ENCODE results near the gene FAM83F.
"Not testable (repeated sequence)": the region's sequence is repeated elsewhere in the genome, so short reads cannot be mapped to it uniquely, and the experiment has no call there.

Gene FAM83F

GRCh38 chr22:39965748-39966147 lies 29.0 kb upstream of the FAM83F start:
- no peak for DNase-seq (ENCODE audit: low spot score)

- no peak for DNase-seq (ENCODE audit: low spot score)
Observed at GRCh38 chr22:39966470-39966869, 28.3 kb upstream of the FAM83F start.

GRCh38 chr22:39967103-39967829 lies 27.5 kb upstream of the FAM83F start:
- no peak for DNase-seq (ENCODE audit: low spot score)

GRCh38 chr22:39967996-39968972 lies 26.5 kb upstream of the FAM83F start:
- DNase-seq (ENCODE audit: low spot score) = peak; percentile 71

GRCh38 chr22:39970742-39971141 lies 24.0 kb upstream of the FAM83F start:
- no peak for DNase-seq (ENCODE audit: low spot score)

- no peak for DNase-seq (ENCODE audit: low spot score)
Observed at GRCh38 chr22:39972641-39973040, 22.1 kb upstream of the FAM83F start.

GRCh38 chr22:39973656-39974055 lies 21.1 kb upstream of the FAM83F start:
- no peak for DNase-seq (ENCODE audit: low spot score)

- no peak for DNase-seq (ENCODE audit: low spot score)
Observed at GRCh38 chr22:39974065-39974464, 20.7 kb upstream of the FAM83F start.

- DNase-seq (ENCODE audit: low spot score) = no peak
Observed at GRCh38 chr22:39979048-39979447, 15.7 kb upstream of the FAM83F start.

- DNase-seq (ENCODE audit: low spot score) = no peak
Observed at GRCh38 chr22:39979458-39979857, 15.3 kb upstream of the FAM83F start.

- DNase-seq (ENCODE audit: low spot score) = no peak
Observed at GRCh38 chr22:39980596-39980995, 14.2 kb upstream of the FAM83F start.

- no peak for DNase-seq (ENCODE audit: low spot score)
Observed at GRCh38 chr22:39983346-39983745, 11.4 kb upstream of the FAM83F start.

GRCh38 chr22:39984006-39984405 lies 10.7 kb upstream of the FAM83F start:
- no peak for DNase-seq (ENCODE audit: low spot score)

GRCh38 chr22:39984746-39985145 lies 10.0 kb upstream of the FAM83F start:
- DNase-seq (ENCODE audit: low spot score) = no peak

- no peak for DNase-seq (ENCODE audit: low spot score)
Observed at GRCh38 chr22:39985383-39986035, 9.2 kb upstream of the FAM83F start.

- no peak for DNase-seq (ENCODE audit: low spot score)
Observed at GRCh38 chr22:39988386-39989114, 6.2 kb upstream of the FAM83F start.

- DNase-seq (ENCODE audit: low spot score) = no peak
Observed at GRCh38 chr22:39989633-39990032, 5.1 kb upstream of the FAM83F start.

GRCh38 chr22:39990686-39991085 lies 4.1 kb upstream of the FAM83F start:
- no peak for DNase-seq (ENCODE audit: low spot score)

GRCh38 chr22:39991159-39991860 lies 3.4 kb upstream of the FAM83F start:
- DNase-seq (ENCODE audit: low spot score) = no peak

- DNase-seq (ENCODE audit: low spot score) = no peak
Observed at GRCh38 chr22:39992088-39992826, 2.5 kb upstream of the FAM83F start.

GRCh38 chr22:39992894-39993293 lies 1.9 kb upstream of the FAM83F start:
- DNase-seq (ENCODE audit: low spot score) = not testable (repeated sequence)

All from ecto neural progenitor cell (in vitro differentiated cells).